Endodermal cell (in vitro differentiated cells): ENCODE measurements around the gene ATF7IP2. TPM values are rescaled to one million over a fixed set of nuclear protein-coding genes. Genes with fewer than 3 reads are reported as not detected.

ENCODE experiments used
- DNase-seq: peaks from one replicate; pipeline ENCODE4 v3.0.0-alpha.2; 2017
- H3K27ac ChIP-seq: 2 replicates; pipeline ENCODE4 v1.5.1; 2013; ENCODE audit warnings: mild to moderate bottlenecking, low read depth, low read length, moderate library complexity
- H3K27me3 ChIP-seq: 2 replicates; pipeline ENCODE4 v1.6.1; 2013; ENCODE audit warnings: mild to moderate bottlenecking, low read length, moderate library complexity; ENCODE audit not compliant: insufficient read depth, control insufficient read depth, poor library complexity, severe bottlenecking
- H3K36me3 ChIP-seq: 2 replicates; pipeline ENCODE4 v1.7.0; 2013; ENCODE audit warnings: mild to moderate bottlenecking, low read length, moderate library complexity; ENCODE audit not compliant: control insufficient read depth, insufficient read depth
- H3K4me1 ChIP-seq: one replicate; pipeline ENCODE4 v1.7.0; 2013; ENCODE audit warnings: low read length; ENCODE audit not compliant: control insufficient read depth, insufficient read depth
- H3K4me3 ChIP-seq: 2 replicates; pipeline ENCODE4 v1.5.1; 2013; ENCODE audit warnings: mild to moderate bottlenecking, low read length, moderate library complexity
- H3K9ac ChIP-seq: 2 replicates; pipeline ENCODE4 v1.6.1; 2013; ENCODE audit warnings: mild to moderate bottlenecking, low read length, moderate library complexity; ENCODE audit not compliant: poor library complexity, severe bottlenecking; ENCODE audit errors: extremely low read depth
- H3K9me3 ChIP-seq: 2 replicates; pipeline ENCODE4 v1.6.1; 2013; ENCODE audit warnings: mild to moderate bottlenecking, low read length, moderate library complexity; ENCODE audit not compliant: control insufficient read depth
- H3K27ac Mint-ChIP-seq: 2 replicates; pipeline ENCODE4 v1.8.0; 2020; ENCODE audit warnings: mixed read lengths
- H3K27me3 Mint-ChIP-seq: 2 replicates; pipeline ENCODE4 v1.8.0; 2021; ENCODE audit warnings: mild to moderate bottlenecking, mixed read lengths; ENCODE audit not compliant: insufficient read depth
- H3K36me3 Mint-ChIP-seq: 2 replicates; pipeline ENCODE4 v1.8.0; 2020; ENCODE audit warnings: low read depth, mixed read lengths
- H3K4me1 Mint-ChIP-seq: 2 replicates; pipeline ENCODE4 v1.8.0; 2020; ENCODE audit warnings: mixed read lengths
- H3K4me3 Mint-ChIP-seq: 2 replicates; pipeline ENCODE4 v1.8.0; 2020; ENCODE audit warnings: mild to moderate bottlenecking, moderate library complexity, mixed read lengths
- H3K9me3 Mint-ChIP-seq: 2 replicates; pipeline ENCODE4 v1.8.0; 2020; ENCODE audit warnings: mild to moderate bottlenecking, mixed read lengths
- CTCF ChIP-seq: fragments of 200-600 bp; sonication (generic); conservative IDR thresholded peaks from 2 replicates; pipeline ENCODE4 v1.5.0; 2021; ENCODE audit warnings: antibody characterized with exemption, mild to moderate bottlenecking
- WGBS, 2 experiments: methylation state at CpG; one replicate each; pipeline versions ENCODE4 v1.1.5 to v1.1.7; 2013; ENCODE audit warnings: missing lambda C conversion rate in 2 of 2, mixed read lengths in 1 of 2; ENCODE audit not compliant: insufficient coverage in 1 of 2, insufficient read length in 1 of 2; 5-methylcytosine and 5-hydroxymethylcytosine counted together
- total RNA-seq, 2 donors: library from RNA; stranded (reverse); fragmentation: NEBNext Ultra II Directional in 1 of 2; extraction: Animal tissue kit (Norgen Biotek cat#: 25700) in 1 of 2; gene quantifications; 2 replicates in 1 of 2; 3 replicates in 1 of 2; pipeline ENCODE4 v1.2.1, GENCODE V29; 2021

Gene ATF7IP2
- total RNA-seq, 2 donors from 2014 or later, result 20.5 to 22.8 TPM

- Histone ChIP-seq H3K4me3 (no peak overlapping the region), H3K9ac (no peak overlapping the region), H3K27me3 (no peaks in the 10 kb centered on the region), H3K9me3 (peaks cover 44% of the 10 kb centered on the region), H3K36me3 (no peaks in the 10 kb centered on the region), H3K4me1 (no peaks in the 10 kb centered on the region), H3K27ac (no peak overlapping the region)
- H3K27me3 Mint-ChIP-seq, result peaks cover 2% of the 10 kb centered on the region
- WGBS, 2 experiments, result 93 to 94% methylated on average over 2 of the region's 3 CpGs
- H3K4me1 Mint-ChIP-seq, result no peaks in the 10 kb centered on the region
- peaks cover 53% of the 10 kb centered on the region for H3K9me3 Mint-ChIP-seq
- H3K36me3 Mint-ChIP-seq, result peaks cover 11% of the 10 kb centered on the region
- no peak overlapping the region for H3K27ac Mint-ChIP-seq
- no peak for TF ChIP-seq CTCF
- no peak for DNase-seq
- H3K4me3 Mint-ChIP-seq, result no peak overlapping the region
Observed at GRCh38 chr16:10345629-10346028, 40.2 kb upstream of the ATF7IP2 start.

- no peak for DNase-seq
- Mint-ChIP-seq H3K9me3 (peaks cover 18% of the 10 kb centered on the region), H3K27me3 (peaks cover 2% of the 10 kb centered on the region), H3K36me3 (peaks cover 2% of the 10 kb centered on the region), H3K4me1 (no peaks in the 10 kb centered on the region), H3K27ac (no peak overlapping the region), H3K4me3 (no peak overlapping the region)
- no peaks in the 10 kb centered on the region for H3K4me1 ChIP-seq
- H3K36me3 ChIP-seq, result no peaks in the 10 kb centered on the region
- peaks cover 8% of the 10 kb centered on the region for H3K9me3 ChIP-seq
- H3K9ac ChIP-seq, result no peak overlapping the region
- H3K4me3 ChIP-seq, result no peak overlapping the region
- 89 to 91% methylated on average over 5 of the region's 5 CpGs for WGBS, 2 experiments
- TF ChIP-seq CTCF, result no peak
- no peaks in the 10 kb centered on the region for H3K27me3 ChIP-seq
- no peak overlapping the region for H3K27ac ChIP-seq
Observed at GRCh38 chr16:10349851-10350250, 36.0 kb upstream of the ATF7IP2 start.

GRCh38 chr16:10352262-10352661, 33.6 kb upstream of the ATF7IP2 start:
- Histone ChIP-seq H3K4me3 (no peak overlapping the region), H3K9ac (no peak overlapping the region), H3K4me1 (no peaks in the 10 kb centered on the region), H3K9me3 (no peaks in the 10 kb centered on the region), H3K27ac (no peak overlapping the region), H3K27me3 (no peaks in the 10 kb centered on the region), H3K36me3 (no peaks in the 10 kb centered on the region)
- no peak overlapping the region for H3K4me3 Mint-ChIP-seq
- WGBS, 2 experiments, result 97% methylated on average over 2 of the region's 2 CpGs; no CpG with 5 or more reads in 1 of the 2 experiments
- no peak overlapping the region for H3K27ac Mint-ChIP-seq
- peaks cover 2% of the 10 kb centered on the region for H3K27me3 Mint-ChIP-seq
- H3K4me1 Mint-ChIP-seq, result no peaks in the 10 kb centered on the region
- no peak for TF ChIP-seq CTCF
- peaks cover 10% of the 10 kb centered on the region for H3K9me3 Mint-ChIP-seq
- no peak for DNase-seq
- no peaks in the 10 kb centered on the region for H3K36me3 Mint-ChIP-seq
